ENCODE data around the gene TACR2.

TACR2 gene

DNA sequence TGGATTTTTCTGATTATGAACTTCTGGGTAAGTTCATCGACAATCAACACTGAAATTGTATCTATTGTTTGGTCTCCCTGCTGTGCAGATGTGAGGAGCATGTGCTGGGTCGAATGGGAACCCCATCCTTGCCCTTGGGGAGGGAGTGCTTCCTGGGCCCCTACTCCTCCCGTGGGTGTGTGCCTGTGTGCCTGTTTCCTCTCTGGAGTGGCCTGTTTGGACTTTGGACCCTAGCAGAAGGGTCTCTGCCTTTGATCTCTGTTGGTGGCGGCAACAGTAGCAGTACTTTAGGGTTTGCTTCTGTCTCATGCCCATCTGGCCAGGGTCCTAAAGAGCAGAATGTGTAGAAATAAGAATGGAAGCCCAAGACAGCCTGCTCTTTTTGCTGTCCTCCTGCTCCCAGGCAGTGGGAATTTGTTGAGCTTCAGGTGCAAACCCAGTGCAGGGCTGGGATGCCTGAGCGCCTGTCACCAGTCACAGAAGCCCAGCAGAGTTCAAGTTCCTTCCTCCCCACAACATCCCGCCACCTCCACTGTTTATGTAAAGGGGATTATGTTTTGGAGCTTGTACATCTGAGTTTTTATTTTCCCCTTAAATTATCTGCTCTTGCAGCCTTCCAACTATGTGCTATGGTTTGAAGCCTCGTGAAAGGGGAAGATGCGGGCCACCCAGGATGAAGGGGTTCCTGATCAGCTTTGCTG lies 1.5 kb upstream of the TACR2 start:
- no peak for FAIRE-seq

DNA sequence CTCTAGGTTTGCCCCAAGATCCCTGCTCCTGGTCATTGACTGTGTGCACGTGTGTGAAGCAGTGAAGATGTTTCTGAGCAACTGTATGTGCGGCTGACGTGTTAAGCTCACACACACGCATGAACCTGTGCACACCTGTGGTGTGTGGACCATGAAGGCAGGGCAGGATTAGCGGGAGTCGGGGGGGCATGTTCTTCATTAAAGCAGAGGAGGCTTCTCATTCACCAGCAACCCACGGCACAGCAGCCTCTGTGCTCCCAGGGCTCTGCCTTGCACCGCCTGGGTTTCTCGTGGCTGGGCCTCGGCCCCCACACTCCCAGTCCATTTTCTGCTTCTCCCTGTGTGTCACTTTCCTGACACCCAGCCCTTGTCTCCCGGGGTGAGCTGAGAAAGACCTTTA lies 824 bp upstream of the TACR2 start:
- no peak for FAIRE-seq

DNA sequence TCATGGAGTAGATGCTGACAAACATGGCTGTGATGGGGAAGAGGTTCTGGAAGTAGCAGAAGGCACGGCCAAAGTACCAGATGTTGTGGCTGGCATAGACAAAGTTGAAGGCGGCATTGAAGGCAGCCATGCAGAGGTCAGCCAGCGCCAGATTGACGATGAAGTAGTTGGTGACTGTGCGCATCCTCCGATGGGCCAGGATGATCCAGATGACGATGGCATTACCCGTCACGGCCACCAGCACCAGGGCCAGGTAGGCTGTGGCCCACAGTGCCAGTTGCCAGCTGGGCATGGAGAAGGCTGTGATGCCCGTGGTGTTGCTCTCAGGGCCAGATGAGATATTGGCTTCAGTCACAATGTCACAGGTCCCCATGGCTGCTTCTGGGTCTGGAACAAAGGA lies 767 bp downstream of the TACR2 start:
- FAIRE-seq, result no peak

DNA sequence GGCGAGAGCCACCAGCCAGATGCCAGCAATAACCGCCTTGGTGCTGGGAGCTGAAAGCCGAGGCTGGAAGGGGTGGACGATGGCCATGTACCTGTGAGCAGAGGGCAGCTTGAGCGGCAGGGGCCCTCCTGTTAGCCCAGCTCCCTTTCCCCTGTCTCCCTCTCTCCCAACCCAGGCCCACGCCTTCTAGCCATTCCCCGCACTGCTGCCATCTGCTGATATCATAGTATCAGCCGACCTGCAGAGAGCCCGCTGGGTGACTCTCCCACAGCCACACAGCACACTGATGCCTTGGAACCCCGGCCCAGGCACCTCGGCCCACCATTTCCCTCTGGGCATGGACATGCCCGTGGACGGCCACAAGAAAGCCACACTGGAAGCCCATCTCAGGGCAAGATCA lies 1.7 kb downstream of the TACR2 start:
- FAIRE-seq, result no peak

DNA sequence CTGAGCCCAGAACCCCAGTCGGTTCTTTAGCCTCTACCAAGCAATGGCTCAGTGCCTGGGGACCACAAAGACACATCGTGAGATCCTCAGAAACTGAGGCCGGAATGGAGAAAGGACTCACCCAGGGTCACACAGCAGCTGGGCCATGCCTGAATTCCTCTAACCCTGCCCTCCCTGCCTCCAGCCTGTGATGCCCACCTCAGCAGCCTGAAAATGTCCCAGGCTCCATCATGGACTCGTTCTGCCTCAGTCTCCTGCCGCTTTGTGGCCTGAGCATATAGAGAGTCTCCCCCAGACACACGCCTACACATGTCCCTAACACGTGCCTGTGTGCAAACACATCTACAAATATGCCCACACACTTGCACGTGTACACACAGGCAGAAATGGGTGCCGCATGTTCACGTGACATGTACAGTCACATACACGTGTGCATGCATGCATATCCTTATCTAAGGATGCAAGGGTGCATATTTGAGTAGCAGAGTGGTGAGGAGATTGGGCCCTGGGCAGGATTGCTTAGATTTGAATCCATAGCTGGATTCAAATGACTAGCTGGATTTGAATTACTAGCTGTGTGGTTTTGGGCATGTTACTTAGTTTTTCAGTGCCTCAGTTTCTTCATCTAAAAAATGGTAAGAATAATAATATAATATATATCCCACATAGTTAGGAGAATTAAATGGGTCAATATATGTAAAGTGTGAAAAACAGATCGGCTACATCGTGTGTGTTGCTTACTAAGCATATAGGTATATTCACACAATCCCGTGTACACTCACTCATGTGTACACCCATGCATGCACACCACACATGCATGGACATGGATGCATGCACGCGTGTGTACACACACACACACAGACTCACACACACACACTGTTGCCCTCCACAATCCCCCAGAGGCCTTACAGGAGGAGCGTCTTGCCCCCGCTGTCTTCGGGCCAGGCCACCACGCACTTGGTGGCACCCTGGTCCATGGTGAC lies 2.4 kb downstream of the TACR2 start:
- no peak for FAIRE-seq

DNA sequence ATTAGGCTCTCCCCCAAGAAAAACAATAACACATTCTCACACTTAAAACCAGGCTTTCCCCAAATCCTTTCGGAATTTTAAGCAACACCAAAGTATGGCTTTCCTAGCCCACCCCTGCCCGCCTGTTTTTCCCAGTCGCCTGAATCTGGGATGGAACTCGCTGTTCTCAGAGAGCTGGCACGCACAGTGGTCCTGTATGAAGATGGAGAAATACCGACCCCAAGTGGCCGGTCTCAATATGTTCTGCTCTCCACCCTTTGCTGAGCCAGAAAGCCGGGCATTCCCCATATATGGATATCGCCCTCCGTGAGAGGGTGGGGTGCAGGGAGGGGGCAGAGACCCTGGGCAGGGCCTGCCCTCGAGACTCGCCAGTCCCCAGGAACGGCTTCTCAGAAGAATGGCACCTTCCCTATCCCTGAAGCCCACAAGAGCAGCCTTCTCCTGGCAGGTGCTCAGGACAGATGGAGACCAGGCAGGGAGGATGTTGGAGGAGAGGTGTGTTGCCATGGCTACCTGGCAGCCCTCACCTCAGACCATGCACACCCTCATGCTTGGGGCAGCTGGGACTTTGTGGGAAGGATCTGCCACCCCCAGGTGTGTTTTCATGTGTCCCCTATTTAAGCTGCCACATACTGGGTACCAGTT lies 3.4 kb downstream of the TACR2 start:
- FAIRE-seq, result no peak

DNA sequence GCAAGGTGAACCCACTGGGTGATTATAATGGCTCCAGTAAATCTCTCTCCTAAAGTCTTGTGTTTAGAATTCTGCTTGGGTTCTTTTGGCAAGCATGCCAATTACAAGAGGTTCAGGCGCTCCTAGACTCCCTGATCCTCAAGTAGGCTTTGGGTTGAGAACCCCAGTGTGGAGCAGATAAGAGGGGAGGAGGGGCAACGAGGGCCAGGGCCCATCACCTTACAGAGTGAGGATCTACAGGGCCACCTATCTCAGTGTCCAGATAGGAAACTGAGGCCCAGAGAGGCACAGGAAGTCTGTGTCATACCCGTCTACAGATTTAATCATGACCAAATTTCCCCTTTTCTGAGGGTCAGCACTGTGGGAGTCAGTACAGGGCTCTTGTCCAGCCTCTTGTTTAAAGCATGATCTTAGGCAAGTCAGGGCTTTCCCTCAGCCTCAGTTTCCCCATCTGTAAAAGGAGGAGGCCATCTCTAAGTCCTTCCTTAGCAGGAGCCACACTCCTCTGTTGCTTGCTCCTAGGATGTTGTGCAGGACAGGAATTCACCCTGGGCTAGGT lies 4.4 kb downstream of the TACR2 start:
- FAIRE-seq, result no peak

DNA sequence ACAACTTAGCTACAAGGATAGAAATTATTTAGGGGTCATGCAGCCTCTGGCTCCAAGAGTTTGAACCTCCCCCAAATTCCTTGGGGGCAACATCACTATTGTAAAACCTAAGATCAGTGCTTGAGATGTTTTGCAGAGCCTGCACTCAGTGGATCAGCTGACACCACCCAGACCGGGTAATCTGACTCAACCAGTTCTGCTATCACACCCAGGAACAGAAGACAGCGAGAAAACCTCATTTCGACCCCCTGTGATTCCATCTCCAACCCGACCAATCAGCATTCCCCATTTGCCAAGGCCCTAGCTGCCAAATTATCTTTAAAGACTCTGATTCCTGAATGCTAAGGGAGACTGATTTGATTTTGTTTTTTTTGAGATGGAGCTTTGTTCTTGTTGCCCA lies 5.2 kb downstream of the TACR2 start:
- FAIRE-seq, result no peak

DNA sequence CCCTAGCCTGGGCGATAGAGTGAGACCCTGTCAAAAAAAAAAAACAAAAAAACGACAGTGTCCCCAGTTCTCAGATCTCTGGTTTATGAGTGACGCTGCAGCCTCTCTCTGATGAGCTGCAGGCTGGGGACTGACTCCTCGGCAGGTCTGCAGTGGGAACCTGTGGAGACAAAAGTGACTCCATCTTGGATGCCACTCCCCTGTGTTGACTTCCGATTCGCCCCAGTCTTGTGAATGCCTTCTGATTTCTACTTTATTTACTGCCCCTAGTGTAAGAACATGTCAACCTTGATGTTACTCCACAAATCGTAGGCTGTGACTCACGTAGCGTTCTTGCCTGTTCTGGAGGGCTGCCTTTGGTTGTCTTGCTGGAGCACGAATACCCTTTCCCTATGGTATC lies 6.2 kb downstream of the TACR2 start:
- FAIRE-seq, result no peak

DNA sequence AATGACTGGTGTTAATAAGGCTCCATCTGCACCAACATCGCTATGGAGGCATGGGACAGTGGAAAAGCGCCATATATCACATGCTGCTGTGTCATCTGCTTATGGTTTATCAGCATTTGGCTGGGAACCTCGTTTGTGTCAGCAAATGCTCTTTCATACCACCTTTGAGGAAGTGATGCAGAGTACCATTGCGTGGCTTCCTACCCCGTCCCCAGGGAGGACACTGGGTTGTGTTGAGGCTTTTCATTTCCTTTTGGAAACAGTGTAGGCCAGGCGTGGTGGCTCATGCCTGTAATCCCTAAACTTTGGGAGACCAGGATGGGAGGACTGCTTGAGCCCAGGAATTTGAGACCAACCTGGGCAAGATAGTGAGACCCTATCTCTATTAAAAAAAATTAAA lies 6.8 kb downstream of the TACR2 start:
- FAIRE-seq, result no peak

DNA sequence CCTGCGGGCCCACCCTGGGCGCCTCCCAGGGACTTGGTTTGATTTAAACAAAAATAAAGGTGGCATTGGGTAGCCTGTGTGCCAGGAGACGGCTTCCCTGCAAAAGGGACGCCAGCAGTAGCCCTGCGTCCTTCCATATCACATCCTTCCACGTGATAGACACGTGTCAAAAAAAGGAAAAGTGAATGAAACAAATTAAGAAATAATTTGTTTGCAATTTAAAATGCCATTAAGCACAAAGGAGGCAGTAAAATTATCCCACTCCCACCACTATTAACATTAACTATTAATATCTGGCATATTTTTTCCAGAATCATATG lies 7.6 kb downstream of the TACR2 start:
- no peak for FAIRE-seq

DNA sequence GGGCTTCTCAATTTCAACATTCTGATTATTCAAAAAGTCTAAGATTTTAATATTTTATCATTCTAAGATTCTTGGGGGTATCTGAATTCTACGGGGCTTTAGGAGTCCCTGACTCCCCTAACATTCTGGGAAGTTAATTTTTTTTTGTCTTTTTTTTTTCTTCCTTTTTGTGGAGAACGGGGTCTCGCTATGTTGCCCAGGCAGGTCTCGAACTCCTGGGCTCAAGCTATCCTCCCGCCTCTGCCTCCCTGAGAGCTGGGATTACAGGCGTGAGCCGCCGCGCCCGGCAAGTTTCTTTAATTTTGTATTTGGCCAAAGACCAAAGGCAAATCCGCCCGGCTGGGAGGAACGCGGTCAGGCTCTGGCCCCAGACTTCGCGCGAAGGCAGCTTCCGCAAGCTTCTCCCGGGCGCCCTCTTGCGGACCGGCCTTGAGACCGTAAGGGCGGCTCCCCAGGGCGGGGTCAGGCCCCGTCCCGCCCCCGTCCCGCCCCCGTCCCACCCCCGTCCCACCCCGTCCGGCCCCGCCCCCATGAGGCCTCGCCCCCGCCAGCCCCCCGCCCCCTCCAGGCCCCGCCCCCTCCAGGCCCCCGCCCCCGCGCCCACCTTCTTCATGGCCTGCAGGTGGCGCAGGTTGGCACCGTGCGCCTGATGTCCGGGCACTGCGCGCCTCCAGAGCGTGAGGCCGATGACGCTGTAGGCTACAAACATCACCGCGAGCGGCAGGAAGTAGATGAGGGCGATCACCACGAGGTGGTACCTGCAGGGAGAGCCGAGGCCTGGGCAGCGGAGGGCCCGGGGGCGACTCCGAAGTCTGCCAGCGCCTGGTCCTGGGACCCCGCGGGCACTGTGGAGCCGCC lies 8.2 kb downstream of the TACR2 start:
- FAIRE-seq, result no peak

DNA sequence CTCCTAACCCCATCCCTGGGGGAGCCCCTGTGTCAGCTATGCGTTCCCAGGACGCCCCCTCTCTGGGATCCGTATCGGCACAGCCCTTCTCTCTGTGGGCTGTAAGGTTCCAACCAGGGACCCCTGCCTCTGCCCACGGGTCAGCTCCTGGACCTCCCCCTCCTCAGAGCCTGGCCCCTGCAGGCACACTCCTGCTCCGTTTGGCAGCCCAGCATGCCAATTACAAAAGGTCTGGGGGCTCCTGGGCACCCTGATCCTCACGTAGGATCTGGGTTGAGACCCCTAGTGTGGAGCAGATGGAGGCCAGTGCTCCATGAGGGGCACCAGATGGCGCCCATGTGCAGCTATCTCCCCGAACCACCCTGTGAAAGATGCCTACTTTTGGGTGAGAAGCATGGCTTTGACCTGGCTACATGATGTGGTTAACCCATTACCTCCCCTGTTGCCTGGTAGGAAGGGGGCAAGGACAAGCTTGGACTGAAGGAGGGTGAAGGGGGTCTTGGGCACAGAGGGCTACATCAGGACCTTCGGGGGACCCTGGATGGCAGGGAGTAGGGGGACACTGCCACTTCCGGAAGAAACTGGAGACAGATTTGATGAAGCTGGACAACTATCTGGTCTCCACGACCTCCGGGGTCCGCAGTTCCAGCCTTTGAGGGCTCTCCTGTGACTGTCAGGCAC lies 9.0 kb downstream of the TACR2 start:
- no peak for FAIRE-seq

DNA sequence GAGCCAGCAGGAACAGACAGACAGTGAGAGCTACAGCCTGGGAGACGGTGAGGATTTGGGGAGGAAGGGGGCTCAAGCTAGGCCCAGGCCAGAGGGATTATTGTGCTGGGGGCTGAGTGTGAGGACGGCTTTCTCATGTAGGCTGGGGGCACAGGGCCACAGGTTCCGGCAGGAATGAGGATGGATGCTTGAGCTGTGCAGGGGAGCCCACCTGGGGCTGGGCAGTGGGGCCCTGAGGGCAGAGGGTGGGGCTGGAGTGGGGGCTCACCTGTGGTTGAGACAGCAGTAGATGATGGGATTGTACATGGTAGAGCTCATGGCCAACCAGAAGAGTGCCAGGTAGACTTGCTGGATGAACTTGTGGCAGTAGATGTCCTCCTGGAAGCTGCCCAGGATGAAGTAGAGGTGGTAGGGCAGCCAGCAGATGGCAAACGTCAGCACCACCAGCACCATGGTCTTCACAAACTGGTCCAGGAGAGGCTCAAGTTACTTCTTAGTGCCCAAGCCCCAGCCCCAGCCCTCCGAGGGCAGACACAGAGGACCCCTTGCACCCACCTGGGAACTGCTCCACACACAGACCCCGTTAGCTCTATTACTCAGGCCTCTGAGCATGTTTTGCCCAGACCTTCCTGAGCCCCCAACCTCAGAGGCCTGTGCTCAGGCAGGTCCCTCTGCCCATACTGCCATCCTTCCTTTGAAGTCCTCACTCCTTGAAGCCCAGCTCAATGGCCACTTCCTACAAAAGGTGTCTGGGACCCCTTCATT lies 9.7 kb downstream of the TACR2 start:
- FAIRE-seq, result no peak

DNA sequence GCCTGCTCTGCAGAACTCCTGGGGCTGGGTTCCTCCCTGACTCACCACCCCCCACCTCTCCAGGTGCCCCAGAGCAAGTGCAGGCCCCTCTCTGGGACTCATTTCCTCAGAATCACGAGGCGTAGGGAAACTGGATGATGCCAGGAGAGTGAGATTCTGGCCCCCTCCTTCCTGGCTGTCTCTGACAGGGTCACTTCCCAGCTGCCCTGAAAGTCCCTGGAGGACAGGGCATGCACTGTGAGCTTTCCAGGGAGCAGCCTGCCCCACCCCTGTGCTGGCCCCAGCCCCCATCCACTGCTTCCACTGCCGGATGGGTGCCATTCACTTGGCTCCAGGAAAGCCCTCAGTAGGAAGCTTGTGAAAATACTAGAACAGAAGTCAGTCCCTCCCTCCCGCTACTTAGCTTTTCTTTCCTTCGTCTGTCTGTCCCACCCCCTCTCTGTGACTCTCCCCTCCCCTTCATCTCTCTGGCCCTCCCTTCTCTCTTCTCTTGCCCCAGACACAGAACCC lies 10.4 kb downstream of the TACR2 start:
- FAIRE-seq, result no peak

DNA sequence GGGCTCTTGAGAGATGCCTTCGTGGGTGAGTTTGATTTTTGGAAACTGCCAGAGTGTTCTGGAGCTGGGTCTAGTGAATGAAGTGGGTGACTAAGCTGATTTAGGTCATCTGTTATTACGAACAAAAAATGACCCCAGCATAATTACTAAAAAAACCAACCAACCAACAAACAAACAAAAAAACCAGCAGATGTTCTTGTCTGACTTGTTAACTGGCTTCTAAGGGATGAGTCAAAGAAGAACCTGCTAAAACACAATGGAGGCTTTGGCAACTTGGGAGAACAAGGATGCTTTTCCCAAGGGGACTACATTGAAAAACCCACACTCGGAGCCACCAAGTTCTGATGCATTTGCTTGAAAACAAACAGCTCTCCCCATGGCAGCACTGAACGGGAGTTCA lies 11.5 kb downstream of the TACR2 start:
- FAIRE-seq, result no peak

DNA sequence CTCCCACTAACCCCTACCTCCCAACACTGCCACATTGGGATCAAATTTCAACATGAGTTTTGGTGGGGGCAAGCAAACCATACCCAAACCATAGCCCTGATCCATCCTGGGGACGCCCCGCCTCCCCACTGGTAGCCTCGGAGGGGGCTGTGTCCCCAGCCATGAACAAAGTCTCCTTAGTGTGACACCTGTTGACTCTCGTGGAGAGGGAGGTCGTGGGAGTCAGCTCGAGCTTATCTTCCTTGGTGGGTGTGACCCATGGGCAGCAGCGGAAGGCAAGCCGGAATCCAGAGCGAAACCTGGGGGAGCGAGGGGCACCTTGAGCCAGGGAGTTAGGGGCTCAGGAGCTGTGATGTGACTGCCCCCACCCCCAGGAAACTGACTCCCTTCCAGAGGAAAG lies 11.9 kb downstream of the TACR2 start:
- no peak for FAIRE-seq

DNA sequence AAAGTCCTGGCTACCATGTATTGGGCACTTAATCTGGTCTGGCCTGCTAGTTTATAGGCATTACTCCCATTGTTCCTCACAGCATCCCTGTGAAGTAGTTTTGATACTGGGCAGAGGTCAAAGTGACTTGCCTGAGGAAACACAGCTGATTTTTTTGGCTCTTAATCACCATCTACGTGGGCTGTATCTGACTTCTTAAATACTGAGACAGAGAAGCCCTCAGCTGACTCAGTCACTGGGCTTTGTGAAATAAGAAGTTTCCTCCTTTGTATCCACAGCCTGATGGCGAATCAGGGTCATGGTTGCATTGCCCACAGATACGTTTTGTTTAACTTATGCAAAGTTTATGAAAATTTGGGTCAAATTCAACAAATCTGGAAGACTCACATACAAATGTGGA lies 13.2 kb downstream of the TACR2 start:
- FAIRE-seq, result no peak

DNA sequence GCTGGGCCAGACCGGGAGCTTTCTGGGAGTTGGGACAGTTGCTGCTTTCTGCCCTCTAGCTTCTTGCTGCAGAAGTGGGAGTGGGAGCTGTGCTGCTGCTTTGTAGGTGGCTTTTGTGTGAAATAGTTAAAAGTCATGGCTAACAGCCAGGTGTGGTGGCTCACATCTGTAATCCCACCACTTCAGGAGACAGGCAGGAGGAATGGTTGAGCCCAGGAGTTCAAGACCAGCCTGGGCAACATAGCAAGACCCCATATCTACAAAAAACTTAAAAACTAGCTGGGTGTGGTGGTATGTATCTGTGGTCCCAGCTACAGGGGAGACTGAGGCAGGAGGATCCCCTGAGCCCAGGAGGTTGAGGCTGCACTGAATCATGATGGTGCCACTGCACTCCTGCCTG lies 13.7 kb downstream of the TACR2 start:
- no peak for FAIRE-seq

DNA sequence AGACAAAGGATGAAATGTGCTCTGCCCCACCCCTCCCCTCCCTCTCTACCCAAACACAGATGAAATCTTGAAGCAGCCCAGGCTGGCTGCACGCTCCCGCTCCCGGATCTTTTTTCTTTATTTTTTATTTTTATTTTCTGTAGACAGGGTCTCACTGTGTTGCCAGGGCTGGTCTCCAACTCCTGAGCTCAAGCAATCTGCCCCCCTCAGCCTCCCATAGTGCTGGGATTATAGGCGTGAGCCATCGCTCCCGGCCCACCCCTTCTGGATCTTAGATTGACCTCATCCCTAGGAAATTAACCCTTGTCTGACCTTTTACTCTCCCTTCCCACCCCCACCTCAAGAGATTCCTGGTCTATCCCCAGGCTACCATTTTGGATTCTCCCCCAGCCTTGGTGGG lies 14.3 kb downstream of the TACR2 start:
- no peak for FAIRE-seq

DNA sequence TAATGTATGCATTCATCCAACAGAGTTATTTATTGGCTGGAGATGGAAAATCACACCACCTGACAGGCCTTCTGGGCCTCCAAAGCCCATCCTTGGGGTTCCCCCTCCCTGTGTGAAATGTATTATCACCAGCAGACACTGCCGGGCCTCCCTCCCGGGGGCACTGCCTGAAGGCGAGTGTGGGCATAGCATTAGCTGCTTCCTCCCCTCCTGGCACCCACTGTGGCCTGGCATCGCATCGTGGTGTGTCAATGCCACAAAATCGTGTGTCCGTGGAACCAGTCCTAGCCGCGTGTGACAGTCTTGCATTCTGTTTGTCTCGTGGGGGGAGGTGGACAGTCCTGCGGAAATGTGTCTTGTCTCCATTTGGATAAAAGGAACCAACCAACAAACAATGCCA lies 15.3 kb downstream of the TACR2 start:
- no peak for FAIRE-seq

Measured in TTC549 (cell line).